ENCODE results near the gene KIF17. TPM values are rescaled to one million over a fixed set of nuclear protein-coding genes. Genes with fewer than 3 reads are reported as not detected.

Gene KIF17
- total RNA-seq, 6 experiments from 2014 or later = 1.0 to 3.2 (median 1.3) TPM

DNA sequence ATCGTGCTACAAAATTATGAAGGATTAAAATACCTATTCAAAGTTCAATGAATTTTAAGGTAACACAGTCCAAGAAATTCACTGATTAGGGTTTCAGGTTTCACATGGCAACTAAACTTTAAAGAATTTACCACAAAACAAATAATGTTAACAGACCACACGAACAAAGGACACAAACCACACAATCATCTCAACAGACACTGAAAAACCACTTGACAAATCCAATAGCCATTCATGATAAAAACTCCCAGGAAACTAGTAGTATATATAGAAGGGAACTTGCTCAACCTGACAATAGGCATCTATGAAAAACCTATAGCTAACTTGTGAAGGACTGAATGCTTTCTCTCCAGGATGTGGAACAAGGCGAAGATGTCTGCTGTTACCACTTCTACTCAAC is 35.8 kb upstream of the KIF17 start:
- TF ChIP-seq, protein P1, sequence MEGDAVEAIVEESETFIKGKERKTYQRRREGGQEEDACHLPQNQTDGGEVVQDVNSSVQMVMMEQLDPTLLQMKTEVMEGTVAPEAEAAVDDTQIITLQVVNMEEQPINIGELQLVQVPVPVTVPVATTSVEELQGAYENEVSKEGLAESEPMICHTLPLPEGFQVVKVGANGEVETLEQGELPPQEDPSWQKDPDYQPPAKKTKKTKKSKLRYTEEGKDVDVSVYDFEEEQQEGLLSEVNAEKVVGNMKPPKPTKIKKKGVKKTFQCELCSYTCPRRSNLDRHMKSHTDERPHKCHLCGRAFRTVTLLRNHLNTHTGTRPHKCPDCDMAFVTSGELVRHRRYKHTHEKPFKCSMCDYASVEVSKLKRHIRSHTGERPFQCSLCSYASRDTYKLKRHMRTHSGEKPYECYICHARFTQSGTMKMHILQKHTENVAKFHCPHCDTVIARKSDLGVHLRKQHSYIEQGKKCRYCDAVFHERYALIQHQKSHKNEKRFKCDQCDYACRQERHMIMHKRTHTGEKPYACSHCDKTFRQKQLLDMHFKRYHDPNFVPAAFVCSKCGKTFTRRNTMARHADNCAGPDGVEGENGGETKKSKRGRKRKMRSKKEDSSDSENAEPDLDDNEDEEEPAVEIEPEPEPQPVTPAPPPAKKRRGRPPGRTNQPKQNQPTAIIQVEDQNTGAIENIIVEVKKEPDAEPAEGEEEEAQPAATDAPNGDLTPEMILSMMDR (IDR thresholded peaks at IDR 0.05) = no peak
- no peak for TF ChIP-seq POLR2A (IDR thresholded peaks at IDR 0.05)
- no peak for ATAC-seq
- H3K36me3 ChIP-seq = peaks cover 0 to 68% (median 33%) of the 10 kb centered on the region in 4 donors

DNA sequence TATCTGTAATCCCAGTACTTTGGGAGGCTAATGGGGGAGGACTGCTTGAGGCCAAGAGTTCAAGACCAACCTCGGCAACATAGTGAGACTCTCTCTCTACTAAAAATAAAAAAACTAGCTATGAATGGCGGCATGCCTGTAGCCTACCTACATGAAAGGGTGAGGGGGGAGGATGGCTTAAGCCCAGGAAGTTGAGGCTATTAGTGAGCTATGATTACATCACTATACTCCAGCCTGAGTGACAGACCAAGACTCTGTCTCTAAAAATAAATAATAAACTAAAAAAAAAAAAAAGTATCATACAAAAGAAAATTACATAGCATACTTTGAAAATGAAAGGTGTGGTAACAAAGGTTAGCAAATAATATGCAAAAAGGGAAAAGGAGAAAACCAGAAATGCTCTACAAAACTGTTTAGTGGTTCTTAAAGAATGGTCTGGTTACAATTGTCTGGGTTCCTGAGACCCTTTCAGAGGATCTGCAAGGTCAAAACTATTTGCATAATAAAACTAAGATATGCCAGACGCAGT is 33.7 kb upstream of the KIF17 start:
- Histone ChIP-seq H3K4me1 (no peaks in the 10 kb centered on the region), H3K4me3 (no peak overlapping the region), H3K27ac (no peak overlapping the region), H3K9me3 (no peaks in the 10 kb centered on the region), H3K27me3 (no peaks in the 10 kb centered on the region), H3K36me3 (peaks cover 7 to 68% (median 35%) of the 10 kb centered on the region in 4 donors)
- DNase-seq (no peak), ATAC-seq (no peak)
- intact Hi-C loops (cut with DNase I) = no loop called here
- whole genome bisulfite sequencing (ENCODE audit: insufficient coverage, low coverage, low lambda C conversion rate, missing lambda C conversion rate) = 82% methylated on average over 3 of the region's 3 CpGs
- TF ChIP-seq, protein P1 (IDR thresholded peaks at IDR 0.05) = no peak
- no peak for TF ChIP-seq POLR2A (IDR thresholded peaks at IDR 0.05)

More for the DNA sequence above, 35.8 kb upstream of the KIF17 start:
- 94% methylated on average over 3 of the region's 3 CpGs for WGBS (ENCODE audit: insufficient coverage, low coverage, low lambda C conversion rate, missing lambda C conversion rate)
- no peaks in the 10 kb centered on the region for H3K4me1 ChIP-seq
- no peaks in the 10 kb centered on the region for H3K9me3 ChIP-seq
- DNase-seq = no peak
- H3K4me3 ChIP-seq = no peak overlapping the region
- no peaks in the 10 kb centered on the region for H3K27me3 ChIP-seq
- intact Hi-C loops (cut with DNase I) = no loop called here
- H3K27ac ChIP-seq = no peak overlapping the region

DNA sequence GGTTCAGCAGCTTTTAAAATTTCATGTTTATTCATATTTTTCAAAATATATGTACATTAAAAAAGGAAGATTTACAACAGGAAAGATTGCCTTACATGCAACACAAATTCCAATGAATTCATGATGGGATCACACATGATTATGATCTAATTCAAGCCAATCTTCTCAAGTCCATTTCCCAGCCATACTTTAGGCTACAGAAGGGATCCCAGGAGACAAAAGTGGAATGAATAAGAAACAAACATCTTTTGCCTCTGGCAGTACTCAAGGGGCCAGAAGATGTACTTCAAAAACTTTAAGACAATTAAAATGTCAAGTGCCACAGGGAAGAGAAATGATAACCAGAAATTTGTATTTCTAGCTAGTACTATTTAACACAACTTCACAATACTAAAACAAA is 24.9 kb upstream of the KIF17 start:
- intact Hi-C loops (cut with DNase I) = no loop called here
- H3K9me3 ChIP-seq = no peaks in the 10 kb centered on the region
- TF ChIP-seq, protein P1 (IDR thresholded peaks at IDR 0.05) = no peak
- TF ChIP-seq POLR2A (IDR thresholded peaks at IDR 0.05) = no peak
- H3K36me3 ChIP-seq = peaks cover 9 to 72% (median 24%) of the 10 kb centered on the region in 4 donors
- no peak overlapping the region for H3K27ac ChIP-seq
- DNase-seq (no peak), ATAC-seq (no peak)
- no peaks in the 10 kb centered on the region for H3K4me1 ChIP-seq
- H3K27me3 ChIP-seq = no peaks in the 10 kb centered on the region
- H3K4me3 ChIP-seq = no peak overlapping the region

DNA sequence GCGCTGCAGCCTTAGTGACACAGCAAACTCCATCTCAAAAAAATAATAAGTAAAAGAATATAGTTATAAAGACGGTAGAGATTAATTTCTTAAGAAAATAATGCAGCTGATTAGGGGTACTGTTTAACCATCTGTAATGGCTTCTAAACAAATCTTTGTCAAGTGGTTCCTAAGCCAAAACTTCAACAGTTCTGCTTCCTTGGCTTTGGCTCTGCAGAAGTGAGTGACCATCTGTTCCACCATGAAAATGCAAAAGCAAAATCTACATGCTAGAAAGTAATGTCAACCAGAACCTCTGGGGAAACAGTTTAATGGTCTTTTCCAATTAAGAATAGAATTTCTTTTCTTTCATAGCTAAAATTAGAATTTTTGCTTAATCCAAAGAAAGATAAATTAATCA is 23.0 kb upstream of the KIF17 start:
- WGBS (ENCODE audit: insufficient coverage, low coverage, low lambda C conversion rate, missing lambda C conversion rate) = 85% methylated on average over 2 of the region's 2 CpGs
- DNase-seq (no peak), ATAC-seq (no peak)
- Histone ChIP-seq H3K27me3 (no peaks in the 10 kb centered on the region), H3K4me3 (no peak overlapping the region), H3K27ac (no peak overlapping the region), H3K4me1 (no peaks in the 10 kb centered on the region), H3K9me3 (no peaks in the 10 kb centered on the region), H3K36me3 (peaks cover 9 to 55% (median 16%) of the 10 kb centered on the region in 4 donors)
- intact Hi-C loops (cut with DNase I) = no loop called here
- TF ChIP-seq, protein P1 (IDR thresholded peaks at IDR 0.05) = no peak
- TF ChIP-seq POLR2A (IDR thresholded peaks at IDR 0.05) = no peak

DNA sequence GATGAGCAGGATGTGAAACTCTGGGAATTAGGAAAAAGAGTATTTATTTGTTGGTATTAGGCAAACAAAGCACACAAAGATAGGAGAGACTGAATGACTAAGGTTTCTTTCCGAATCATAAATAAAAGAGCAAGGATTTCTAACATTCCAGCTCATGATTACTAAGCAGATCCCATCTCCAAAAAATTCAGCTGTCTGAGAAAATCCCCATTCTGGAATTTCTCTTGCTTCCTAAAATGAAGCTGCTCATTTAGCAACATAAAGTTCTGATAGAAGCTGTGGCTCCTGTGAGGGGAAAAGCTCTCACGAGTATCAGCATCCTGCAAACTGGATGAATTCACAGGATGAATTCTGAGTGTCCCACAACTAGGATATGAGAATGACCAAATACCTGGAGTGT is 21.4 kb upstream of the KIF17 start:
- 64% methylated on average over 2 of the region's 2 CpGs for WGBS (ENCODE audit: insufficient coverage, low coverage, low lambda C conversion rate, missing lambda C conversion rate)
- no peak for TF ChIP-seq POLR2A (IDR thresholded peaks at IDR 0.05)
- TF ChIP-seq, protein P1 (IDR thresholded peaks at IDR 0.05) = no peak
- intact Hi-C loops (cut with DNase I) = no loop called here

More for the DNA sequence above, 21.4 kb upstream of the KIF17 start:
- no peaks in the 10 kb centered on the region for H3K9me3 ChIP-seq
- H3K27ac ChIP-seq = no peak overlapping the region
- H3K36me3 ChIP-seq = peaks cover 2 to 40% (median 4%) of the 10 kb centered on the region in 4 donors
- ATAC-seq (no peak), DNase-seq (no peak)
- H3K27me3 ChIP-seq = no peaks in the 10 kb centered on the region
- H3K4me3 ChIP-seq = no peak overlapping the region
- H3K4me1 ChIP-seq = no peaks in the 10 kb centered on the region
